Activated CD4-positive, CD25-positive, alpha-beta regulatory T cell (primary cell): ENCODE data around the gene ELF5.
A peak's percentile ranks its signal among the peaks of the same experiment; 100 is the strongest.

Experiments used
- DNase-seq, 4 experiments: peaks; one replicate each; lab custom pipeline; 2025; lab: John Stamatoyannopoulos, UW

ELF5 gene

GRCh38 chr11:34492806-34493414 lies 20.7 kb downstream of the ELF5 start:
- DNase-seq = peak in 2 of 4 experiments; percentile 2 to 17

GRCh38 chr11:34490304-34490703 lies 23.3 kb downstream of the ELF5 start:
- no peak for DNase-seq

GRCh38 chr11:34488855-34489557 lies 24.6 kb downstream of the ELF5 start:
- no peak for DNase-seq

- DNase-seq = no peak
Observed at GRCh38 chr11:34487430-34487829, 26.2 kb downstream of the ELF5 start.

GRCh38 chr11:34483106-34483874 lies 30.3 kb downstream of the ELF5 start:
- no peak for DNase-seq

GRCh38 chr11:34481307-34481706 lies 32.3 kb downstream of the ELF5 start:
- DNase-seq = no peak

GRCh38 chr11:34480314-34480713 lies 33.3 kb downstream of the ELF5 start:
- DNase-seq = no peak

GRCh38 chr11:34478845-34479663 lies 34.5 kb downstream of the ELF5 start:
- no peak for DNase-seq

GRCh38 chr11:34476849-34477248 lies 36.7 kb downstream of the ELF5 start:
- DNase-seq = no peak

- DNase-seq = no peak
Observed at GRCh38 chr11:34475656-34476055, 37.9 kb downstream of the ELF5 start.

GRCh38 chr11:34473603-34474169 lies 39.9 kb downstream of the ELF5 start:
- DNase-seq = no peak

- peak in 1 of 4 experiments; percentile 2 for DNase-seq
Observed at GRCh38 chr11:34468209-34468841, 45.3 kb downstream of the ELF5 start.

GRCh38 chr11:34466802-34467488 lies 46.6 kb downstream of the ELF5 start:
- no peak for DNase-seq

- DNase-seq = no peak
Observed at GRCh38 chr11:34464591-34465051, 49.0 kb downstream of the ELF5 start.

GRCh38 chr11:34461215-34461614 lies 52.4 kb downstream of the ELF5 start:
- DNase-seq = no peak

GRCh38 chr11:34460278-34460677 lies 53.3 kb downstream of the ELF5 start:
- DNase-seq = no peak

- no peak for DNase-seq
Observed at GRCh38 chr11:34459507-34460162, 54.0 kb downstream of the ELF5 start.

GRCh38 chr11:34458525-34458924 lies 55.1 kb downstream of the ELF5 start:
- no peak for DNase-seq

- no peak for DNase-seq
Observed at GRCh38 chr11:34457607-34458006, 56.0 kb downstream of the ELF5 start.
